ENCODE results near the gene DNAJC7.
"Not testable (repeated sequence)": the region's sequence is repeated elsewhere in the genome, so short reads cannot be mapped to it uniquely, and the experiment has no call there.

Gene DNAJC7

GRCh38 chr17:42018339-42018738 is 1.1 kb upstream of the DNAJC7 start:
- DNase-seq (ENCODE audit: extremely low spot score, insufficient read length, low read depth) (no peak), FAIRE-seq (no peak)

- FAIRE-seq: no peak
Measured at GRCh38 chr17:42017866-42018200, 594 bp upstream of the DNAJC7 start.

GRCh38 chr17:42016411-42016831 is 818 bp downstream of the DNAJC7 start:
- FAIRE-seq: no peak
- DNase-seq (ENCODE audit: extremely low spot score, insufficient read length, low read depth): no peak

More at GRCh38 chr17:42017866-42018200, 594 bp upstream of the DNAJC7 start:
- DNase-seq (ENCODE audit: extremely low spot score, insufficient read length, low read depth): no peak

GRCh38 chr17:42013740-42014139 is 3.5 kb downstream of the DNAJC7 start:
- not testable (repeated sequence) for FAIRE-seq; DNase-seq (ENCODE audit: extremely low spot score, insufficient read length, low read depth)

GRCh38 chr17:42012363-42012762 is 4.9 kb downstream of the DNAJC7 start:
- not testable (repeated sequence) for FAIRE-seq; DNase-seq (ENCODE audit: extremely low spot score, insufficient read length, low read depth)

- FAIRE-seq (no peak), DNase-seq (ENCODE audit: extremely low spot score, insufficient read length, low read depth) (no peak)
Measured at GRCh38 chr17:42010898-42011516, 6.2 kb downstream of the DNAJC7 start.

- DNase-seq (ENCODE audit: extremely low spot score, insufficient read length, low read depth); FAIRE-seq: not testable (repeated sequence)
Measured at GRCh38 chr17:42010266-42010680, 7.0 kb downstream of the DNAJC7 start.

GRCh38 chr17:42009170-42009569 is 8.1 kb downstream of the DNAJC7 start:
- no peak for FAIRE-seq

GRCh38 chr17:42005166-42005565 is 12.1 kb downstream of the DNAJC7 start:
- DNase-seq (ENCODE audit: extremely low spot score, insufficient read length, low read depth): no peak
- FAIRE-seq: no peak

More at GRCh38 chr17:42009170-42009569, 8.1 kb downstream of the DNAJC7 start:
- no peak for DNase-seq (ENCODE audit: extremely low spot score, insufficient read length, low read depth)

GRCh38 chr17:42002792-42003301 is 14.4 kb downstream of the DNAJC7 start:
- DNase-seq (ENCODE audit: extremely low spot score, insufficient read length, low read depth) (no peak), FAIRE-seq (no peak)

- DNase-seq (ENCODE audit: extremely low spot score, insufficient read length, low read depth): no peak
- FAIRE-seq: no peak
Measured at GRCh38 chr17:42002175-42002791, 15.0 kb downstream of the DNAJC7 start.

- FAIRE-seq: no peak
- no peak for DNase-seq (ENCODE audit: extremely low spot score, insufficient read length, low read depth)
Measured at GRCh38 chr17:42001729-42002128, 15.5 kb downstream of the DNAJC7 start.

- DNase-seq (ENCODE audit: extremely low spot score, insufficient read length, low read depth): no peak
- FAIRE-seq: no peak
Measured at GRCh38 chr17:42000413-42001133, 16.7 kb downstream of the DNAJC7 start.

GRCh38 chr17:41998497-41998896 is 18.7 kb downstream of the DNAJC7 start:
- no peak for FAIRE-seq
- DNase-seq (ENCODE audit: extremely low spot score, insufficient read length, low read depth): no peak

GRCh38 chr17:41996855-41997164 is 20.4 kb downstream of the DNAJC7 start:
- DNase-seq (ENCODE audit: extremely low spot score, insufficient read length, low read depth): no peak
- no peak for FAIRE-seq

GRCh38 chr17:41992576-41992975 is 24.7 kb downstream of the DNAJC7 start:
- FAIRE-seq (no peak), DNase-seq (ENCODE audit: extremely low spot score, insufficient read length, low read depth) (no peak)

GRCh38 chr17:41989702-41990419 is 27.4 kb downstream of the DNAJC7 start:
- FAIRE-seq (no peak), DNase-seq (ENCODE audit: extremely low spot score, insufficient read length, low read depth) (no peak)

- FAIRE-seq: no peak
- no peak for DNase-seq (ENCODE audit: extremely low spot score, insufficient read length, low read depth)
Measured at GRCh38 chr17:41988418-41988817, 28.8 kb downstream of the DNAJC7 start.

- no peak for DNase-seq (ENCODE audit: extremely low spot score, insufficient read length, low read depth)
- no peak for FAIRE-seq
Measured at GRCh38 chr17:41987642-41988041, 29.6 kb downstream of the DNAJC7 start.

- FAIRE-seq: no peak
Measured at GRCh38 chr17:41986634-41987033, 30.6 kb downstream of the DNAJC7 start.

GRCh38 chr17:41985919-41986318 is 31.3 kb downstream of the DNAJC7 start:
- FAIRE-seq (no peak), DNase-seq (ENCODE audit: extremely low spot score, insufficient read length, low read depth) (no peak)

More at GRCh38 chr17:41986634-41987033, 30.6 kb downstream of the DNAJC7 start:
- no peak for DNase-seq (ENCODE audit: extremely low spot score, insufficient read length, low read depth)

Measured in GM18507 (cell line).